HG02623 (cell line): ENCODE data around the gene STAT1.

Experiments used
- ATAC-seq: cut with Tn5 transposase; IDR thresholded peaks from one replicate; pipeline ENCODE4 v1.9.1; 2021; ENCODE audit warnings: moderate library complexity; ENCODE audit not compliant: unreplicated experiment

STAT1 gene

DNA sequence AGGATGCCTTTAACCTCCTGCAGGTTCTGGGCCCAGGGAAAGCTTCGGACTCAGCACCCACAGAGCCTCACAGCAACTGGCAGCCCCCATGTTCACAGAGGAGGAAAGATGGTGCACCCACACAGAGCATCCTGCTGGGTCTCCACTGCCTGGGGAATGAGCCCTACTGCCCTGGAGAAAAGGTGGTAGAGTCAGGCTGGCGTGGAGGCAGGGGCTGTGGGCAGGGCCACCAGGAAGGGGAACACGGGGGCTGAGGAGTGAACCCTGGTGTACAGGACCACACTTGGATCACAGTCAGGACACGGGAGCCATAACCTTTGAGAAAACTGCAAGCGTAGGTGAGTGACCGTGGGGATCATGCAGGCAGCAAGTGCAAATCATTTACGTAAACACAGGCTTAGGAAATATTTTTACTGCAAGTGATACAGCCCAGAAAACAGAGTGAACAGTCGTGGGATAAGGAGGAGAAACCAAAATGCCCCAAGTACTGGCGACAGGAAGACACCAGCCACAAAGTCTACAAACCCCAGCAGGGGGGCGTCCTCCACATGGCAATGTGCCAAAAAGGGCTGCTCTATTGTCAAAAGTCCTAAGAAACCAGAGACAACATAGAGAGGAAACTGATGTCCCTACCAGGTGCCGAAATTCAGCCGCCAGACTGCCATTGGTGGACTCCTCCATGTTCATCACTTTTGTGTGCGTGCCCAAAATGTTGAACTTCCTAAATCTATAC, 27.6 kb downstream of the STAT1 start:
- no peak for ATAC-seq

DNA sequence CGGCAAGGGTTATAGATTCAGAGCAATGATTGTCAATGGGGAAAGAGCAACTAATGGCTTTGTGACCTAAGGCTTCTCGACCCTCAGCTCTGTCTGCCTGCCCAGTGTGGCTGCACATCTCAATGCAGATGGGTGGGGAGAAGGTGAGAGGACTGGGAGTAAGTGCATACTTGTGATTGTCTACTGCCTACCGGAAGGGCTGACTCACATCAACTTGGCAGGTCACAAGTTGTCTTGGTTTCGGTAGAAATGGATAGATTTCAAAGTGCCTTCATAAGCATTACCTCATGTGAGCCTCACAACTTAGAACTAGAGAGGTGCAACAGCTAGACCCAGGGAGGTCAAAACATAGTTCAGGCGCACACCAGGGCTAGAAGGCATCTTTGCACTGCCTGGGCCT, 29.4 kb downstream of the STAT1 start:
- no peak for ATAC-seq

DNA sequence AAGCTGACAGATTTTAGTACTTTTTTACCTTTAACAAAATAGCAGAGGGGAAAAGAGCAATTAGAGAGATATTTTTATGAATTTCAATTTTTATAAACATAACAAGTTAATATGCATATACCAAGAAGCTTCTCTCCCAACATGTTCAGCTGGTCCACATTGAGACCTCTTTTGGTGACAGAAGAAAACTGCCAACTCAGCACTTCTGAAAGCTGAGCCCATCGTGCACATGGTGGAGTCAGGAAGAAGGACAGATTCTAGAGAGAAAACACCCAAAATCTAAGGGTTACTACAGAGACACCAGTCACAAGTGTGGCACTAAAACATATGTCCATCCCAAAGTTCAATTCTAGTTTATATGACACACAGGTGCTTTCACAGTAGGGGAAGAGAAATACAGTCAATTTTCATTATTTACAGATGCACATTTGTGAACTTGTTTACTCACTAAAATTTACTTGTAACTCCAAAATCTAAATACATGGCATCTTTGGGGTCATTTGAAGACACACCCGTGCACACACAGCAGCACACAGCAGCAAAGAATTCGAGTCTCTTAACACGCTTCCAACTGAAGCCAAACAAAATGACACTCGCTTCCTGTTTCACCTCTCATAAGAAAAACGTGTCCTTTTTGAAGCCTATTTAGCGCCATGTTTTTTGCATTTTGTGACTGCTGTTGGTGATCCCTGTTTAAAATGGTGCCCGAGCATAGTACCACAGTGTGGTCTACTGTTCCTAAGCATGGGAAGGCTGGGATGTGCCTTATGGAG, 31.5 kb downstream of the STAT1 start:
- ATAC-seq: no peak

DNA sequence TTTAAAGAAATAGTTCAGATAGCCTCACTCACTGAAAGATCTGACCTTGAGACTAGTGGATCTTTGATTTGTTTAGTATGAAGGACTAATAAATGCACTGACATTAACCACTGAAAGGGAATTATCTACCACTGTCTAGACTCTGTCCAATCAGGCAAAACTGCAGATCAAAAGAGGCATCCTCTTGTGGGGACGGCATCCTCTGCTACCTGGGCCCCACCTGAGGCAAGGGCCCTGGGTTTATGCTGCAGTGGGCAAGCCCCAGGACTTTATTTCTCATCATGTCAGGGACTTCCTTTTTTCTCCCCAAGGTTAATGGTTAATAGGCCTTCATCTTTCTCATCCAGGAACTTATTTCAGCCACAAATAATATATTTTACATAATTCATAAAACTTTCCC, 32.2 kb downstream of the STAT1 start:
- ATAC-seq: no peak

DNA sequence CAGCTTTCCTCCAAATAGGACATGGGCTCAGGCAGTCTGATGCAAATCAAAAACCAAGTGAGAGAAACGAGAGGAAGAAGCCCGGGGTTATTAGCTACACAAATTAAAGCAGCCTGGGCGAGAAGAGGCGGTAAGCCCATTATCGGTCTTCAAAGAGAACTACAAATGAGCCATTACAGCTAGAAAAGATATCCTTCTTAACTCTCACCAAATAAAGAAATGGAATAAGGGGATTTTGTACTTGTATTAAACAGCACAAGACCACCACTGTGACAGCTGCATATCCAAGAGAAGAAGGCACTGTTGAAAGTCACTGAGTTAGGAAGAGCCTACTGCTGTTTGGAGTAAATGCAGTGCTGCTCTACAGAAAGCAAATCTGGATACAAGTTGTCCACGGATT, 32.6 kb downstream of the STAT1 start:
- ATAC-seq: no peak

DNA sequence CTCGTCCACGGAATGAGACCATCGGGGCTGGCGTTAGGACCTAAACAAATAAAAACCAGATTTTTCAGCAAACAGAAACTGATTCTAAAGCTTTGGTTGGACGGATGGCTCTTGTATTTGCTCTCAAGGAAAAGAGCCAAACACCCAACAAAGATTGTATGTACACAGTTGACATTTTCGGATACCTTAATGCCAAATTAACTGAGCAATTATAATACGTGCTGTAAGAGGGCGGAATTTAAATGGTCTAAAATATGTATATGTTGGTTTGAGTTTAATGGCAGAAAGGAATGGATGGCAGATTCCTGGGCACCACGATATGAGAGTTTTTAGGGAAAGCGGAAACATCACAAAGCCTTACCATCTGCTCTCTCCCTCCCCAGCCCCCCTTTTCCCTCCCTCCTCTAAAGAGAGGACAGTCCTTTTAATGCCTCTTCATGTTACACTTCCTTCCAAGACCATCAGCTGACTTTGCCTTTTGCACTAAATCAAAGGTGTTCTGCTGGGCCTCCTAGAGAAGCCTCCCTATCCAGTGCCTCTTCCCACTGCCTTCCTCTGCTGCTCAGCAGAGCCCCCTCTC, 33.3 kb downstream of the STAT1 start:
- ATAC-seq: no peak

DNA sequence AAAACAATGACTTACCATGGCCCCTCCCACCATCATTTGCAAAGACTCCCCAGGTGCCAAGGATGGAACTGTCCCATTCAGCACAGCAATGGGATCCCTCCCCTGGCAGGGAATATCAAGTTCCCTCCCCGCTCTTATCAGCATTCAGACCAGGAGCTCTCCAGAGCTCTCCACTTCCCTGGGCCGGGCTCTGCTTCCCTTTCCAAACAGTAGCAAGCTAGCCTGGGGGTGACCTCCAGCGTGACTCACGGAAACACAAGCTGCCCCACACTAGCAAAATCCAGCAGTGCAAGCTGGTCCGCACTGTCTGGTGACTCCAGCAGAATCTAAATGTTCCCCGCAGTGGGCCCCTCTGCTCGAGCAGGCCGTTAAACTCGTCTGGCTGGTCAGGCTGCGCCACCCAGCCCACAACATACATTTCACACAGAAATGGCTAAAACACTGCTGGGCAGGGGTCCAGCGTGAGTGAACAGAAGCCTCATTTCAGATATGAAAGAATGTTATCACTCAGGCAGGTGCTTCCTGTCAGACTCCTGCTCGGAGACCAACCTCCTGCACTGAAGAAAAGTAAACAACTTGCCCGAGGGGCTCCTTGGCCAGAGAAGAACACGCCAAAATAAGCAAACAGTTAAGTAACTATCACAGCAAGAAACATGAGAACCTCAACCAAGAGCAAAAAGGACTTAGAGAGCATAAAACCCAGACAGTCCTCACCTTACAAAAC, 33.9 kb downstream of the STAT1 start:
- no peak for ATAC-seq

DNA sequence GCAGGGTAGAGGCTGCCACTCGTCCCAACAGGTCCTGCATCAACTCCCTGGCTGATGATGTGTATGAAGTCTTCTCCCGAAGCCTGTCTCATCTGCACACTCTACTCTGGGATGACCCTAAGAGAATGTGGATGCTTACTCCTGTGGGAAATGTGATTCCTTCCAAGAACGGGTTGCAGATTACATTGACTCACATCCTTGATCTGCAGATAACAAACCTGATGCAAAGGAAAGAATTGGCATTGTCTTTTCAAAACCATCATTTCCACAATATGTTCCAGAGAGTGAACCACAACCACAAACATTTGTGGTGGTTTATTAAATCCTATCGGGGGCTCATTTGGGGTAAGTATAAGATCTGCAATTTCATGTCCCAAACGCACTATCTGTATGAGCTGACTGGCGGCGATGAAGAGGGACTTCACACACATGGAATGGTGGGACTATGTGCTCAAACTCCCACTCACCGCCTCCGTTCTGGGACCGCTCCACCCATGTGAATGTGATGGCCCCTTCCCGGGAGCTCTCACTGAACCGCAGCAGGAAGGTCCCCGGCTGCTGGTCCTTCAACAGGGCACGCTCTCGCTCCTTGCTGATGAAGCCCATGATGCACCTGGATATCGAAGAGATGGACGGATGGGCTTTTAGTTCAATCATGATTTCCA, 35.5 kb downstream of the STAT1 start:
- no peak for ATAC-seq

DNA sequence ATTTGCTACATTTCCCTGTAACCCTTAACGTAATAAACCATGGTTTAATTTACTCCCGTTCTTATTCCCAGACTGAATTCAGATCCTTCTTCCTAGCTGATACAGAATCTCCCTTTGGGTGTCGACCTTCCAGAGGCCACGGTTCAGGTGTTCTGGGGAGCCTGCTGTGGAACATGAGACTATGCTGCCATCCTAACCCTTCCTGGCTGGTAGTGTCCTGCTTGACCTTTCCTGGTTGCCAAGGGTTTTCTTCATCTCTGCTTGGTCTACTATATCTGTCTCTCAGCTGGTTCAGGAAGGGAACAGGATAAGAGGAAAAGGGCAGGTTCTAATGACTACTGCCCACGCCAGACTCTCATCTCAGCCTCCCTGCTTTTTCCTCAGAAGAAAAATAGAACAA, 36.5 kb downstream of the STAT1 start:
- ATAC-seq: no peak

DNA sequence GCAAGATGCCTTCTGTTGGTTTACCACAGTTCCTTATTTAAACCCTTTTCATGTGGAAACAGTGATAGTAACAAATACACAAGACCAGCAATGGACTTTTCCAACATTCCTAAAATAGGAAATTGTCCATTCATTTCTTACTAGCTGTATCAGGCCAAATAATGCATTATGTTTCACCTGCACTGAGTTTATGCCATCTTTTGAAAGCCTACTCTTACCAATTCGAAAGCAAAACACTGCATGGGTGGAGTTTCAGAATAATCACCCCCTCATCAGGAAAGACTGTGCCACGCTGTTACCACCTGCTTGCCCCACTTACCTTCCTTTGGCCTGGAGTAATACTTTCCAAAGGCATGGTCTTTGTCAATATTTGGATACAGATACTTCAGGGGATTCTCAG, 37.5 kb downstream of the STAT1 start:
- no peak for ATAC-seq

DNA sequence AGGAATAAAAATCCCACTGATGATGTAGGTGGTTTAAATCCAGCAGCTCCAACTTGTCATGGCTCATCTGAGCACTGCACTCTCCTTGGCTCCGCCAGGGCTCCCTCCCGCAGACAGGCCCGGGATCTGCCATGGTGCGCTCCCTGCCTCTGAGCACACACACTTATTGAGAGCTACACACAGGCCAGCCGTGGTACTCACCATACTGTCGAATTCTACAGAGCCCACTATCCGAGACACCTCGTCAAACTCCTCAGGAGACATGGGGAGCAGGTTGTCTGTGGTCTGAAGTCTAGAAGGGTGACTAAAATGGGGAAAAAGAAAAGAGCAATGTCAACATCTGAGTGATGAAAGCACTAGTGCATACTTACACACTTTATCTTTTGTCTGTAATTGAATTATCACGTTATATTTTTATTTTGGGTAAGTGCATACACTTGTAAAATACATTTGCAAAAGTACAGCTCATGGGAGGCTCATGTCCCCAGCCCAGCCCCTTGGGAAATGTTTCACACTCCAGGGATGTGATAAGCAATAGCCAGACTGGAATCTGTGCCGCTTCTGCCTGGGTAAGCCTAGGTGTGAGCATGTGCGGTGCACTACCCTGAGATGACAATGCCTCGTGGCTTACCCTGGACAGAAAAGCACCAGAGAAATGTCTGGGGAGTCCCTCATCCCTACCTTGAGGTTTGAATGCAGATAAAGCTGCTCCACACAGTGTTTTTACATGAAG, 39.2 kb downstream of the STAT1 start:
- no peak for ATAC-seq

DNA sequence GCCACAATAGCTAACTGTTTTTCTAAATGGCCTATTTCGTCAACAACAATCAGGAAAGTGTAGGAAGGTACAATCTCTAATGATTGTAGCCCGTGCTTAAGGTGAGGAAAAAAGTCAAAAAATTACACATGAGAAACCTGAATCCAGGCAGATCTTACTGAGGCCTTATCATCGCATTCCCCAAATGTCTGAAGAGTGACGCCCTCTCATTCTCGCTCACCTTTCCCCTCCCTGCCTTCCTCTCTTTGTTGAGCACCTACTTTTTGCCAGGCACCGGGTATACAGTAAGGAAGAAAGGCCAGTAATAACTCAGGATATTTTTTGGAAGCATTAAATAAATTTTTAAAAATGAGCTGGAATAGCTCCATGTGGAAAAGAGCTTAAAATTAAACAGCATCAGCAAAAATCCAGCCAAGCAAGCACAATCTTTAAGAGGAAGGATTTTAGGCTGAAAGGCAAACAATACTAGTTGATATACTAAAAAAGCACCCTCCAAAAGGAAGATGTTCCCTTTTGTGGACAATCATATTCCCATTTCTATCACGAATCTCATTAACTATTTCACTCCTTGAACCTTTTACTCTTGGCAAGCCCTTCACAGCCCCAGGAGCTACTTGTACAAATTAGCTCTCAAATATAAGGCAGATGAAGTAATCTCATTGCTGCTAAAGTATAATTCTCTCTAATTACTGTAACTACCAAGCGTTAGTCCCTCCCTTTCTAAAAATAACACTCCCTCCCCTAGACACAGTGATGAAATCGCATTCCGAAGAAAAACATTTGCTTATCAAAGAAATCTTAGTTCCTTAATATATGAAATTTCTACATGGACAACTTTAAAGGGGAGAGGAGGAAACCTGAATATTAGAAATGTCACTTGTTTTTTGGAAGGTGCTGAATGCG, 40.0 kb downstream of the STAT1 start:
- no peak for ATAC-seq

DNA sequence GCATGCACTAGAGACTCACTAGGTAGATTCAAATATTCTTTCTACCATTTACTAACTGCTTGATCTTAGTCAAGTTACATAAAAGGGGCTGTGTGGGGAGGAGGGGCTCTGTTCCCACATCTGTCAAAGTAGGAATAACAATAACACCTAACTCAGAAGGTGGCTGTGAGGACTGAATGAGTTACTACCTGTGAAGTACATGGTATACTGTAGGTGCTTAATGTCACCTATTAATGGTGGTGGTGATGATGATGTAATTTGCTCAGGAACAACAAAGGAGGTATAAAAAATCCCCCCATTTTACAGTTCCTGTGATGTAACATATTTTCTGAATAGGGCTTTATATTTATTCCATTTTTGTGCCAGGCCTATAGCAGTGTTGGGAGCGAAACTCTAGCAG, 40.7 kb downstream of the STAT1 start:
- no peak for ATAC-seq

DNA sequence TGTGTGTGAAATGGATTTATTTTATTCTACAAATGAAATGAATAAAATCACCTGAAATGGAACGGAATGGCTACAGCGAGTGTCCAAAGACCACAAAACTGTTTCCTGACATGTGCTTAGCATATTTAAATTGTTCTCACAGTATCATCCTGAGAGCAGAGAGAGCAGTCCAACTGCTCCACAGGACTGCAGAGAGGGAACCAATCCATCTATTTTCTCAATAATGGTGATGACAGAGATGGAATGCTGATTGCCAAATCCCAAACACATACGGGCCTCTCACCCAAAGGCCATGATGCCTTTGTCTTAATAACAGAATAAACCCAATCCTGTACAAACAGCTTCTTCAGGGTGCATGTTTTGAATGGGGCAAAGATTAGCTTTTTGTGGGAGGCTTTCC, 41.1 kb downstream of the STAT1 start:
- ATAC-seq: no peak

DNA sequence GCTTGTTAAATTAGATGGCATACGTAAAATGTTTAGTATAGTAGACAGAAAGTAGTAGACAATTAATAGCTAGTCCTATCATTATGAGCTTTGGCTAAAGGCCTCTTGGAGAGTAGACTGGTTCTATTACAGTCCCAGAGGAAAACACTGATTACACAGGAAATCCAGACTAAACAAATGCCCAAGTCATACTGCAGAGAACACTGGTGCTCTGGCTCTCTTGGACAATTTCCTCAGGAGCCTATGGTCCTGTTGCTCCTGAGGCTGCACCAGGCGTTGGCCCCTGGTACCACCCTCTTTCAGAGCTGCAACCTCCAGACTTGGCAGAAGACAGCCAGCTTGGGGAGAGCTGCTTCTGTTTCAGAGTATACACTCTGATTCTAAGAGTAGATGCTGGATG, 41.8 kb downstream of the STAT1 start:
- no peak for ATAC-seq

DNA sequence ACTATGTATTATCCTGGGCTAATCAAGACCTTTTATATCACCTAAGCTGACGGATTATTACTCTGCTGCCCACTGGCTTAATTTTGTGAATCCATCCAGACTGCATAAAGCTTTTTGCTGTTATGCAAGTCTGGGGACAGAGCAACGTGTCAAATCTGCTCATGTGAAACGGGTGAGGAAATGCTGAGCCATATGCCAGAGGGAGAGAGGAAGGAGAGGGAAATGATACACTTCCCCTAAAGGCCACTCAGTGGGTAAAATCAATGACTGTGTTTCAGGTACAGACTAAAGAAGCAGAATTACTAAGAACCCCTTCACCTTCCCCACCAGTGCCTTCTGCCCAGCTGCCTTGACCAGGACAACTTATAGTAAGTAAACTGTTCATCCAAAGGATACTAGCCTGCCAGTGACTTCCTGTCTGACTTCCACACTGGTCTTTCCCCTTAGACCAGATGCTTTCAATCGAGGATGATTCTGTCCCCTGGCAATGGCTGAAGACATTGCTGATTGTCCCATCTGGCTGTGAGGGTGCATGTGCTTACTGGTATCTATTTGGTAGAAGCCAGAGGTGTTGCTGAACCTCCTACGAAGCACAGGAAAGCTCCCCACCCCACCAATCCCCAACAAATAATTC, 43.0 kb downstream of the STAT1 start:
- ATAC-seq: no peak

DNA sequence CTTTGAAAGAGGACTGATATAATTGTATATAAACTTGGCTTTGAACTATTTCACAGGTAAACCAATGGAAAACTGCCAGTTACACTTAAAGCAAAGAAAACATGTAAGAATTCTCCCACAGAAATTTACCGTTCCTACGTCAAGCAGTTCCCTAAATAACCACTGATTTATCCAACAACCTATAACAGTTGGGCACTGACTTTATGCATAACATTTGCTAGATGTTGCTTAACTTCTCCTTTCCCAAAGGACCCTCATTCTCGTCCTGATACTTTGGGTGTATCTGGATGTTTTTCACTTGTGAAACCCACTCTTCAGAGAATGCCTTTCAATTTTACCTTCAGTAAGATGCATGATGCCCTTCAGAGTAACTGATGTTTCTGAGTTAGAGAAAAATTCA, 43.8 kb downstream of the STAT1 start:
- no peak for ATAC-seq

DNA sequence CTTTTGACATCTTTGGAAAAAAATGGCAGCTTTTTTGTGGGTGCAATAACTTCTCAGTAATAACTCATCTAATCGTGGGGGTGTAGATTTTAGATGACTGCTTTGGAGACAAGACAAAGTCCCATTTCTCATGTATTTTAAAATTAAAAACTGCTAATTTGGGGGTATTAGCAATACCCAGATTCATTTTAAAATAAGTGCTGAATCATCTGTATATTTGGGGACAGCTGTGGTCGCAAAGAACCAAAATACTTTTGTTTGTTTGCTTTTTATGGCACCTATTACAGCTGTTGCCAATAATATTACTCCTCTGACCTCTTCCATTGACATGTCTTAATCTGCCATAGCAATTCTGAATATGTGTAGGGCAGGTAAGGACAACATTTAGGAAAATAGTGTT, 45.4 kb downstream of the STAT1 start:
- no peak for ATAC-seq
